ENCODE data around the gene MSL3B.

The MSL3B gene

DNA sequence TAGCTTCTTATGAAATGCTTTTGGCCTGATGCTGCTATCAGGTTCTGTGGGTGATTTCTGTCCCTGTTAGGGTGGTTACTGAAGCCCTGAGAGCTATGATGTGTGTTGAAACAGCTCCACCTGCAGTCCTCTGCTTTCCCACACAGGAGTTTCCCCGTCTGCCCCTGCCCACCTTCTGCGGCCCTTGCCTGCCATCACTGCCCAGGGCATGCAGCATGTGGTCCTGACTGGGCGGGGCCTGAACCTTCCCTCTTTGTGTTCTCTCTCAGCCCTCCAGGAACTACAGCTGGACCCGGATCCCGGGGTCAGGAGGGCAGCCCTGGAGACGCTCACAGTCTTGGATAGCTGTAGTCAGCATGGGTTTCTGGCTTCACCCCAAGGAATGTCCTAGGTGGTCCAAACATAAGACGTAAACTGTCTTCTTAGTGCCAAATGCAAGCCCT is 35.3 kb downstream of the MSL3B start:
- Mint-ChIP-seq H3K27me3 (ENCODE audit: low read depth in 3 of 3) (peaks cover 0 to 3% (median 0%) of the 10 kb centered on the region in 3 donors), H3K27ac (peak overlapping the region in 2 of 7 donors; percentile 20 to 25), H3K4me1 (peaks cover 2% of the 10 kb centered on the region), H3K9me3 (no peaks in the 10 kb centered on the region), H3K4me3 (no peak overlapping the region), H3K36me3 (peaks cover 37 to 47% of the 10 kb centered on the region in 2 donors)
- H3K4me1 ChIP-seq (ENCODE audit: control insufficient read depth in 1 of 2, insufficient read depth in 2 of 2, low read length in 2 of 2): no peaks in the 10 kb centered on the region
- no peak overlapping the region for H3K4me2 ChIP-seq (replicated peaks; ENCODE audit: extremely low read depth, low read length, poor library complexity, severe bottlenecking)
- peaks cover 34 to 43% of the 10 kb centered on the region in 2 donors for H3K36me3 ChIP-seq (replicated peaks in 1 of 2; ENCODE audit: control insufficient read depth in 1 of 2, insufficient read depth in 2 of 2, low read length in 2 of 2)
- H3K4me3 ChIP-seq (replicated peaks in 1 of 3; ENCODE audit: low read depth in 2 of 3, low read length in 3 of 3): no peak overlapping the region
- no peak for TF ChIP-seq CTCF (IDR thresholded peaks at IDR 0.05)
- H3K79me2 ChIP-seq (ENCODE audit: insufficient read depth, low read length): peaks cover 22% of the 10 kb centered on the region
- H4K20me1 ChIP-seq (ENCODE audit: insufficient read depth, low read length): no peaks in the 10 kb centered on the region
- DNase-seq: no peak
- no peak overlapping the region for H2AFZ ChIP-seq (ENCODE audit: insufficient read depth, low read depth, low read length, poor library complexity, severe bottlenecking)
- no peak overlapping the region for H3K9ac ChIP-seq (ENCODE audit: insufficient read depth, low read length, poor library complexity, severe bottlenecking)
- intact Hi-C loops (cut with micrococcal nuclease): no loop called here
- H3K27me3 ChIP-seq (ENCODE audit: control insufficient read depth in 2 of 2, insufficient read depth in 2 of 2, low read length in 2 of 2): no peaks in the 10 kb centered on the region
- WGBS (ENCODE audit: insufficient coverage): 89% methylated on average over 6 of the region's 7 CpGs
- no peaks in the 10 kb centered on the region for H3K9me3 ChIP-seq (replicated peaks in 1 of 2; ENCODE audit: control insufficient read depth in 1 of 2, insufficient read depth in 1 of 2, low read length in 2 of 2)
- no peak overlapping the region for H3K27ac ChIP-seq (ENCODE audit: low read depth in 1 of 2, low read length in 2 of 2)

GRCh38 chr2:233832414-233832813 is 35.8 kb downstream of the MSL3B start:
- WGBS (ENCODE audit: insufficient coverage): 100% methylated on average over 2 of the region's 9 CpGs
- no peak for DNase-seq
- Histone ChIP-seq H3K79me2 (ENCODE audit: insufficient read depth, low read length) (peaks cover 17% of the 10 kb centered on the region), H3K27ac (ENCODE audit: low read depth in 1 of 2, low read length in 2 of 2) (no peak overlapping the region), H3K4me1 (ENCODE audit: control insufficient read depth in 1 of 2, insufficient read depth in 2 of 2, low read length in 2 of 2) (no peaks in the 10 kb centered on the region), H4K20me1 (ENCODE audit: insufficient read depth, low read length) (no peaks in the 10 kb centered on the region), H3K9ac (ENCODE audit: insufficient read depth, low read length, poor library complexity, severe bottlenecking) (no peak overlapping the region), H3K9me3 (replicated peaks in 1 of 2; ENCODE audit: control insufficient read depth in 1 of 2, insufficient read depth in 1 of 2, low read length in 2 of 2) (no peaks in the 10 kb centered on the region), H3K4me2 (replicated peaks; ENCODE audit: extremely low read depth, low read length, poor library complexity, severe bottlenecking) (no peak overlapping the region), H2AFZ (ENCODE audit: insufficient read depth, low read depth, low read length, poor library complexity, severe bottlenecking) (no peak overlapping the region), H3K27me3 (ENCODE audit: control insufficient read depth in 2 of 2, insufficient read depth in 2 of 2, low read length in 2 of 2) (no peaks in the 10 kb centered on the region), H3K4me3 (replicated peaks in 1 of 3; ENCODE audit: low read depth in 2 of 3, low read length in 3 of 3) (no peak overlapping the region), H3K36me3 (replicated peaks in 1 of 2; ENCODE audit: control insufficient read depth in 1 of 2, insufficient read depth in 2 of 2, low read length in 2 of 2) (peaks cover 29 to 38% of the 10 kb centered on the region in 2 donors)
- Mint-ChIP-seq H3K36me3 (peaks cover 34 to 42% of the 10 kb centered on the region in 2 donors), H3K27ac (peak overlapping the region in 1 of 7 donors; percentile 20), H3K27me3 (ENCODE audit: low read depth in 3 of 3) (peaks cover 0 to 3% (median under 1%) of the 10 kb centered on the region in 3 donors), H3K9me3 (no peaks in the 10 kb centered on the region), H3K4me3 (no peak overlapping the region), H3K4me1 (peaks cover 2% of the 10 kb centered on the region)
- intact Hi-C loops (cut with micrococcal nuclease): no loop called here
- TF ChIP-seq CTCF (IDR thresholded peaks at IDR 0.05): no peak
